HL-60 (cell line): ENCODE measurements around the gene ADIPOR2.
A peak's percentile ranks its signal among the peaks of the same experiment; 100 is the strongest.

Source experiments
- DNase-seq, 2 experiments: peaks; one replicate each; pipeline ENCODE4 v3.0.0-alpha.2; 2010 to 2020; ENCODE audit warnings: low read depth in 1 of 2, low spot score in 1 of 2
- H3K27ac ChIP-seq: fragments of 250-450 bp; sonication (Bioruptor Pico); replicated peaks from 2 replicates; pipeline ENCODE4 v1.5.1; 2020; ENCODE audit warnings: mild to moderate bottlenecking, moderate library complexity
- H3K27me3 ChIP-seq: fragments of 250-450 bp; sonication (Bioruptor Pico); 2 replicates; pipeline ENCODE4 v1.5.1; 2021; ENCODE audit warnings: mild to moderate bottlenecking, moderate library complexity; ENCODE audit not compliant: insufficient read depth, poor library complexity, severe bottlenecking
- H3K4me3 ChIP-seq: replicated peaks from 2 replicates; pipeline ENCODE4 v1.5.1; 2011; ENCODE audit warnings: mild to moderate bottlenecking, control low read depth, low read length; ENCODE audit not compliant: insufficient read depth
- CTCF ChIP-seq: IDR thresholded peaks from one replicate; pipeline ENCODE4 v1.5.1; 2011; ENCODE audit warnings: low read length, control low read depth, inconsistent platforms; ENCODE audit not compliant: insufficient read depth
- GABPA ChIP-seq: IDR thresholded peaks from 2 replicates; pipeline ENCODE4 v1.6.1; 2012; ENCODE audit warnings: low read depth
- POLR2AphosphoS5 ChIP-seq: IDR thresholded peaks from 2 replicates; pipeline ENCODE4 v1.6.1; 2012; ENCODE audit warnings: low read depth
- REST ChIP-seq: IDR thresholded peaks from 2 replicates; pipeline ENCODE4 v1.6.1; 2012; ENCODE audit warnings: low read depth; ENCODE audit not compliant: insufficient replicate concordance
- SPI1 ChIP-seq: IDR thresholded peaks from 2 replicates; pipeline ENCODE4 v1.6.1; 2012; ENCODE audit warnings: low read depth, mild to moderate bottlenecking, borderline replicate concordance

Gene ADIPOR2

DNA sequence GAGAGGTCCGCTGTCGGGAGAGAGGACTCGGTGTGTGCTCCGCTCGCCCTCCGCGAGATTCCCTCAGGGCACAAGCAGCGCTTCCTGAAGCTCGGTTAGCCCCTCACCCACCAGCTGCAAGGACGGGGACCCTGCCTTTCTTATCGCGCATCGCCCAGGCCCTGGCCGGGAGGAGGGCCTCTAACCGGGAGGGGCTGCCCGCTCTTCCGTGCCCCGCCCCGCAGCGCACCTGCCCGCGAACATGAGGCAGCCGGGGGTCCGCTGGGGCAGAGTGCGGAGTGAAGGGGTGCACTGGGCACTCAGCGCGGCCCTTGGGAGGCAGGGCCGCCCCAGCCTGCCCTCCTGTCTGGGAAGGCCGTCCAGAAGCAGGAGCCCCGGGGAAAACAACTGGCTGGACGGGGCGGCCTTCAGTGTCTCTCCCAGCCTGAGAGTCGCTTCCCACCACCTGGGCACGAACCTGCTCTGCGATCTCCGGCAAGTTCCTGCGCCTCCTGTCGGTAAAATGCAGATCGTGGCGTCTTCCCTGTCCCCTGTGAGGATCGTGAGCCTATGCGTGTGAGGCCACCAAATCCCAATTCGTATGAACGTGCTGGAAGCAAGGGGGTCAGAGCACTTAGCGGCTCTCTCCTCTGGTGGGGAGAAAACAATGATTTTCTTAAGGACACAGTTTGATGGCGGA, 28.0 kb upstream of the ADIPOR2 start:
- no peak for DNase-seq
- H3K27me3 ChIP-seq: no peaks in the 10 kb centered on the region
- no peak overlapping the region for H3K27ac ChIP-seq
- no peak for TF ChIP-seq SPI1
- no peak for TF ChIP-seq GABPA
- TF ChIP-seq CTCF: no peak
- TF ChIP-seq POLR2AphosphoS5: no peak
- TF ChIP-seq REST: no peak
- no peak overlapping the region for H3K4me3 ChIP-seq

DNA sequence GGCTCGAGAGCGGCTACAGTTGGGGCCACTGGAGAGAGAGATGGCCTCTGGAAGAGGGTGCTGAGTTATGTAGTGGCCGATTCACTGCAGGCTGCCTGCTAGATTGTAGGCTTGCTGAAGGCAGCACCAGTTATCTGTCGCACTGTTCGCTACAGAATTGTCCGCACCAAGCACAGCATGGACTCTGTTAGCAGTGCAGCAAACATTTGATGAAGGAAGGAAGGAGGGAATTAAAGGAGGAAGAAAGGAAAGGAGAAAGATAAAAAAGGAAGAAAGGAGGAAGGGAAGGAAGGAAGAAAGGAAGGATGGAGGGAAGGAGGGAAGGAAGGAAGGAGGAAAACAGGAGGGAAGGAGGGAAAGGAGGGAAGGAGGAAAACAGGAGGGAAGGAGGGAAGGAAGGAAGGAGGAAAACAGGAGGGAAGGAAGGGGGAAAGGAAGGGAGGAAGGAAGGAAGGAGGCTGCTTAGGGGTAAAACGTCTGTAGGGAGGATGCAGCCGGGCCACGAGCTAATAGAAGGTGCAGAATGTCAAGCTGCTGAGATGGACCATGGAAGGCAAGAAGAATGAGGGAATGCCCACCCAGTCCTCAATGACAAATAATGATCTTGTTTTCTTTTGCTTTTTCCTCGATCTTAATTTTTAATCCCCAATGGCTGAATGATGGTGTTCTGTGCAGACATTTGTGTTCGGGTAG, 27.3 kb upstream of the ADIPOR2 start:
- no peak overlapping the region for H3K27ac ChIP-seq
- TF ChIP-seq REST (no peak), GABPA (no peak), CTCF (no peak), SPI1 (no peak), POLR2AphosphoS5 (no peak)
- H3K4me3 ChIP-seq: no peak overlapping the region
- no peaks in the 10 kb centered on the region for H3K27me3 ChIP-seq
- no peak for DNase-seq

DNA sequence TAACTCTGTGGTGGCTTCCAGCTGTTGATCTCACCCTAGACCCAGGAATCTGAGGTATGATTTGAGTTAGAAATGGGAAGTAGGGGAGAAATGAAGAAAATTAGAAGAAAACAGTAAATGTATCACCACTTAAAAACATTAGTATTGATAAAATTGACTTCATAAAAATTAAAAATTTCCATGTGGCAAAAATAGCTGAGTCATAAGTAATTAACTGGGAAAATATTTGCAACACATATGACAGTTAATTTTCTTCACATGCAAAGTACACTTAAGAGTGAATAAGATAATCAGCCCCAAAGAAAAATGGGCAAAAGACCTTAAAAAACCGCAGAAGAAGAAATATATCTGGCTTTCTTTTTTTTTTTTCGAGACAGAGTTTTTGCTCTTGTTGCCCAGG, 25.5 kb upstream of the ADIPOR2 start:
- TF ChIP-seq CTCF: no peak
- no peak for TF ChIP-seq SPI1
- TF ChIP-seq REST: no peak
- TF ChIP-seq POLR2AphosphoS5: no peak
- TF ChIP-seq GABPA: no peak
- H3K4me3 ChIP-seq: no peak overlapping the region
- H3K27me3 ChIP-seq: no peaks in the 10 kb centered on the region
- no peak for DNase-seq
- H3K27ac ChIP-seq: peak overlapping the region; percentile 38
